NCI-H1092 (cell line): ENCODE measurements around the gene CYB5A.

ENCODE experiments used
- DNase-seq: peaks from one replicate; lab custom pipeline; 2025; lab: John Stamatoyannopoulos, UW

Gene CYB5A

GRCh38 chr18:74277296-74277695 is 14.5 kb downstream of the CYB5A start:
- no peak for DNase-seq

- DNase-seq: no peak
Observed at GRCh38 chr18:74276609-74277008, 15.2 kb downstream of the CYB5A start.

- DNase-seq: no peak
Observed at GRCh38 chr18:74275736-74276135, 16.0 kb downstream of the CYB5A start.

- no peak for DNase-seq
Observed at GRCh38 chr18:74274700-74275099, 17.1 kb downstream of the CYB5A start.

- DNase-seq: no peak
Observed at GRCh38 chr18:74273394-74273793, 18.4 kb downstream of the CYB5A start.

- no peak for DNase-seq
Observed at GRCh38 chr18:74271635-74272034, 20.1 kb downstream of the CYB5A start.

GRCh38 chr18:74268933-74269620 is 22.7 kb downstream of the CYB5A start:
- no peak for DNase-seq

GRCh38 chr18:74268175-74268574 is 23.6 kb downstream of the CYB5A start:
- no peak for DNase-seq

GRCh38 chr18:74266161-74266560 is 25.6 kb downstream of the CYB5A start:
- no peak for DNase-seq

- no peak for DNase-seq
Observed at GRCh38 chr18:74265546-74266098, 26.1 kb downstream of the CYB5A start.

- DNase-seq: no peak
Observed at GRCh38 chr18:74264303-74265020, 27.3 kb downstream of the CYB5A start.

GRCh38 chr18:74261053-74261713 is 30.6 kb downstream of the CYB5A start:
- no peak for DNase-seq

GRCh38 chr18:74259347-74259746 is 32.4 kb downstream of the CYB5A start:
- DNase-seq: no peak

GRCh38 chr18:74257083-74257482 is 34.7 kb downstream of the CYB5A start:
- DNase-seq: no peak

- DNase-seq: no peak
Observed at GRCh38 chr18:74256190-74256589, 35.6 kb downstream of the CYB5A start.

GRCh38 chr18:74255131-74255616 is 36.6 kb downstream of the CYB5A start:
- no peak for DNase-seq

- no peak for DNase-seq
Observed at GRCh38 chr18:74252039-74252395, 39.7 kb downstream of the CYB5A start.

GRCh38 chr18:74251297-74252038 is 40.3 kb downstream of the CYB5A start:
- DNase-seq: no peak

GRCh38 chr18:74250131-74250530 is 41.6 kb downstream of the CYB5A start:
- DNase-seq: no peak

GRCh38 chr18:74249181-74249968 is 42.4 kb downstream of the CYB5A start:
- no peak for DNase-seq

- no peak for DNase-seq
Observed at GRCh38 chr18:74248595-74248994, 43.2 kb downstream of the CYB5A start.
